Stimulated activated CD8-positive, alpha-beta memory T cell treated with anti-CD3 and anti-CD28 coated beads, Interleukin-15, amount 100 ng/mL, for 24 hours (primary cell): ENCODE measurements around the gene ELL.
"Not testable (repeated sequence)": the region's sequence is repeated elsewhere in the genome, so short reads cannot be mapped to it uniquely, and the experiment has no call there.

Experiments used
- DNase-seq: peaks from one replicate; pipeline ENCODE4 v3.0.0-alpha.2; 2020; ENCODE audit warnings: low read depth

The ELL gene

GRCh38 chr19:18521692-18522123 is at the start of gene ELL:
Gene ELL (minus strand): TSS chr19:18522070. CDS start chr19:18522055, 15 bp downstream.
- DNase-seq: no peak

GRCh38 chr19:18568367-18568766 is 46.5 kb upstream of the ELL start:
- DNase-seq: no peak

DNA sequence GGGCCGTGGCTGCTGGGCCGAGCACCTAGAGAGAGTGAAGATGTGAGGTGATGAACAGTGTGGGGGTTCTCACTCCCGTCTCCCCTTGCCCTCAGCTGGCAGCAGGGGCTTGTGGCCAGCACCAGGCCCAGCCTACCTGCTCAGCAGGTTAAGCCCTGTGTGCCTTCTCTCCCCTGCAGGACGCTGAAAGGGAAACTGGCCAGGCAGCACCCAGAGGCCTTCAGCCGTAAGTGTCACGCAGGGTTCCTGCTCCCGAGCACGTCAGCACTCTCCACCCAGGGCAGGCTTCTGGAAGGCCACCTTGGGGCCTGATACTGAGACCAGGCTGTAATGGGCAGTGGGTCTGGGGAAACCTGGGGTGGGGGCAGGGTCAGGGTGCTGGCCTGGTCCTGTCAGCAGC is 45.1 kb upstream of the ELL start:
- DNase-seq: no peak

DNA sequence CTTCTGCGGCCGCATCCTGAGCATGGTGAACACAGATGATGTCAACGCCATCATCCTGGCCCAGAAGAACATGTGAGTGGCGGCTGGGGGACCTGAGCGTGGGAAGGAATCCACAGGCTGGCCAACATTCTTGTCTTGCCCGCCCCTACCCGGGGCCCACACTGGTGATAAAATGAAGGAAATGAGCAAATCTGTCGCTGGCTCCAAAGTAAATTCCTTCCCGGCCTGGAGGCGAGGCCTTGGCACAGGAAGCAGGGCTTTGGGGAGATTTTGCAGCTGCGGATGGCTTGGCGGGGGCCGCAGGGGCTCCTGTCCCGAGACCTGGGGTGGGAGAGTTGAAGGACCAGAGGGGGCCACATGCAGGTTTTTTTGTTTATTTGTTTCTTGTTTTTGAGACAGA is 40.2 kb upstream of the ELL start:
- DNase-seq: no peak

- DNase-seq: no peak
Measured at GRCh38 chr19:18559685-18560084, 37.8 kb upstream of the ELL start.

GRCh38 chr19:18558604-18559003 is 36.7 kb upstream of the ELL start:
- DNase-seq: no peak

GRCh38 chr19:18558202-18558555 is 36.3 kb upstream of the ELL start:
- DNase-seq: no peak

- peak; percentile 85 for DNase-seq
Measured at GRCh38 chr19:18557411-18558201, 35.7 kb upstream of the ELL start, which contains the start of gene KXD1. Gene KXD1 (plus strand): TSS chr19:18557870. CDS start chr19:18562057, 4,187 bp downstream.

DNA sequence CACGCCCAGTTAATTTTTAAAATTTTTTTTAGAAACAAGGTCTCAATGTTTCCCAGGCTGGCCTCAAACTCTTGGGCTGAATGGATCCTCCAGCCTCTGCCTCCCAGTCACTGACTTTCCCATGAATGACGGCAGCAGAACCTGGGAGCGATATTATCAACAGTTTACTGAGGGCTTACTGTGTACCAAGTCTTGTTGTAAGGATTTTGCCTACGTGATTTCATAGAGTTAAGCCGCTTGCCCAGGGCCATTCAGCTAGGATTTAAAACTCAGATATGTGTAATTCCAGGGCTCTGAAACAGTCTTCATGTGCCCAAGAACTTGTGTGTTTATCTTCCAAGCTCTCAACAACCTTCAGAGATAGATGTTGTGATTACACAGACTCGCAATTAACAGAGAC is 29.8 kb upstream of the ELL start:
- DNase-seq: no peak

DNA sequence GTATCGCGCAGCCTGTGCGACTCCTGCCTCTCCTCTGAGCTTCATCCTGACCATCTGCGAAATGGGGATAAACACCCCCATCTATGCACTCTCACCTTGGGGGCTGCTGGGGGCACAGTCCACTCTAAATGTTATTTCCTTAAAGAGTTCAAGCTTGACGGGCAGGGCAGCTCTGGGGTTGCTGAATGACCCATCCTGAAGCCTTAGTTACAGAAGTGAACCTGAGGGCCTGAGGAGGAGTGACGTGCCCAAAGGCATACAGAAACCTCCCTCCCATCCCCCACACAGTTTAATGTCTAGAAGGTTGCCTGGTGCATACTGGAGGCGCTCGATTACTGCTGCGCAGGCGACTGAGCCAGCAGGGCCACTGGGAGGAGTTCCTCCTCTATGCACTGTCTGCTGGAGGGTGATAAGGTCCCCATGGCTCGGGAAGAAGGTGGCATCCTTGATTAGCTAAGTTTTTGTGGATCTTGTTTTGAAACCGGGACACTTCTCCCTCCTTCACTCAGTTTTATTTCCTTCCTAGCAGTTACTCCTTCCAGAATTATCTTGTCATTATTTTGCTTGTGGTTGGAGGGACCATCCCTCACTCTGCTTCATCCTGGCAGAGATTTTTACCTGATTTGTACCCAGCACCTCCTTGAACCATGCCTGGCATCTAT is 22.1 kb upstream of the ELL start:
- no peak for DNase-seq

DNA sequence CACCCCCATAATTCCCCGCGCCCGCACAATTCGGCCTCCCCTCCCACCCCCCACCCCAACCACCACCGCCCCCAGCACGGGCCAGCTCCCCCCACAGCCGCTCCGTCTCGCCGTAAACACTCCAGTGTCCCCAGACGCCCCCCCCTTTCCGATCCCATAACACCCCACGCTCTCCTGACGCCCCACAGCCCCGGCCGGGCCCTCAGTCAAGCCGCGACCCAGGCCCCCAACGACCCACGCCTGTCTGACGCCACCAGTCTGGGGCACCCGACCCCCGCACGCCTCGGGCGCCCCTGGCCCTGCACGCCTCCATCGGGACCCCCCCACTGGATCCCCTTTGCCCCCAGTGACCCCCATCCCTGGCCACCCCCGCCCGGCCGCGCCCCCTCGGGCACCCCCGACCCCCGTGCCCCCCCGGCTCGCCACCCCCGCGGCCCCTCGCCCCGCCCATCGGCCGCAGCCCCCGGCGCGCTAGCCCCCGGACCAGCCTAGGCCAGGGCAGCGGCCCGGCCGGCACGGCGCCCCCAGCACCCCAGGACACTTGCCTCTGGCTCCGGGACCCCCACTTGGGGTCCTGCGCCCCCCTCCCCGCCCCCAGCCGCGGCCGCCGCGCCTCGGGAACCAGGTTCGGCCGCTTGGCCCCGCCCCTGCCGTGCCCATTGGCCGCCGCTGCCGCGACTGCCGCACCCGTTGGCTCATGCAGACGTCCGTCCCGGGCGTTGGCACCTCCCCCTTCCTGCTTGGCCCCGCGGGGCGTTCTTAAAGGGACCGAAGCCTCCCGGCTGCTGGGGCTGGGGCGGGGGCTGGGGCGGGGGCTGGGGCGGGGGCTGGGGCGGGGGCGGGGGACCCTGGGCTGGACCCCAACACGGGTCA is 21.3 kb upstream of the ELL start, which contains the start of gene FKBP8:
Gene FKBP8 (minus strand): TSS at position 633 of the 873 bp plus-strand sequence. CDS start 1,603 bp downstream, outside the sequence.
- DNase-seq: peak; percentile 83

DNA sequence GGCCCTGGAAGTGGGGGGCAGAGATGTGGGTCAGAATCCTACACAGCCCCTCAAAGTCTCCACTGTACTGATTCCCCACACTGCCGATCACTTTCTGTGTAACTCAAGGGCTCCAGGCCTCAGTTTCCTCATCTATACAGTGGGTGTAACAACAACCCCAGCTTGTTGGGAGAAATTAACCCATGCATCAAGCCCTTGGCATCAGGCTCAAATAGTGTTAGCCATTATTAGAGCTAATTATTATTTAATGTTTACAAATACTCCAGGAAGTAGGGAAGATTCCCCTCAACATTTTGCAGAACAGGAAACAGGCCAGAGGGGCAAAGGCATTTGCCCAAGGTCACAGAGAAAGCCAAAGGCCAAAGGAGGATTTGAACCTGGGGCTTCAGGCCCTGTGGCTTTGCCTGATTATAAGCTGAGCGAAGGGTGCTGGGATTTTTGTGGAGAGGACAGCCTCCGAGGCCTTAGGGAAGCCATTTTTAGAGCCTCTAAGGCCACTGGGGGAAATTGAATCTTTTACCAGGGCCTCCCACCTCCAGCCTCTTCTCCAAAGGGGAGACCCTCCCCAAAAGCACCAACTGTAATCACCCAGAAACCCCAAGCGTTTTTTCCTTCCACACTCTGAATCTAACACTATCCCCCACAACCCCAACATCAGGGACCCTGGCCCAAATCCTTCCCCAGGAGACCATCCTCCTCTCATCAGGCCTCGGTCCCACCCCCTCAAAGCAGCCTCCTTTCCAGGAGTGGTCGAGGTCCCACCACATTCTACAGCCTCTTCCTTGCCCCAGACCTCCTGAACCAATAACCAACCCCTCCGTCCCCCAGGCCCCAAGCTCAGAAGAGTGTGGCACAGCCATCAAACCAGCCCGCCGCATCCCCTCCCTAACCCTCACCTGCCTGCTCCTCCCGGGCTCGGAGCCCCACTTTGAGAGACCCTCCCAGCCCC is 20.4 kb upstream of the ELL start:
- DNase-seq: no peak

DNA sequence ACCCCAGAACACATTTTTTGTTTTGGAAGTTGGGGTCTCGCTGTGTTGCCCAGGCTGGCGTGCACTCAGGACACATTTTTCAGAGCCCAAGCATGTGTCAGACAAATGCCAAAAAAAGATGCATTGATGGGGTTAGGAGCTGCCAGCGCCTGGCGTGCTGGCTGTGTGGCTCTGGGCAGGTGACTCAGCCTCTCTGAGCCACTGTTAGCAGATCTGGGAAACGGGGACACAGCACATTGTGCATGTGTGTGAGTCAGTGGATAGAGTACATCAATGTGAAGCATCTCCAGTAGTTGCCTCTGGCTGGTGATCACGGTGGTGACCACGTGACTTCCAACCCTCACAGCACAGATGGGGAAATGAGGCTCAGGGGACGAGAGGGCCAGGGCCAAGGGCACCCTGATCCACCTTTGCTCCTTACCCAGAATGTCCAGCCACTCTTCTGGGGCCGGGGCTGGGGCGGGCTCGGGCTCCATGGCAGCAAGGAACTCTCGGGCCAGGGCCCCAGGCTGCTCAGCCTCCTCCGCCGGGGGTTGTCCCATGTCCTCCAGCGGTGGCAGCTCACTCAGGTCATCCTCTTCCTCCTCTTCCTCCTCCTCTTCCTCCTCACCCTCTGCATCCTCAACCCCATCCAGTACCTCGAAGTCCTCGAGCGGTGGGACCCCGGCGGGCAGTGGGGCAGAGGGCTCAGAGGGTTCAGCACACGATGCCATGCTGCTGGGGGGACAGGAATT is 19.6 kb upstream of the ELL start:
- DNase-seq: no peak

- not testable (repeated sequence) for DNase-seq
Measured at GRCh38 chr19:18540200-18540599, 18.3 kb upstream of the ELL start.

- DNase-seq: no peak
Measured at GRCh38 chr19:18539372-18539771, 17.5 kb upstream of the ELL start.

DNA sequence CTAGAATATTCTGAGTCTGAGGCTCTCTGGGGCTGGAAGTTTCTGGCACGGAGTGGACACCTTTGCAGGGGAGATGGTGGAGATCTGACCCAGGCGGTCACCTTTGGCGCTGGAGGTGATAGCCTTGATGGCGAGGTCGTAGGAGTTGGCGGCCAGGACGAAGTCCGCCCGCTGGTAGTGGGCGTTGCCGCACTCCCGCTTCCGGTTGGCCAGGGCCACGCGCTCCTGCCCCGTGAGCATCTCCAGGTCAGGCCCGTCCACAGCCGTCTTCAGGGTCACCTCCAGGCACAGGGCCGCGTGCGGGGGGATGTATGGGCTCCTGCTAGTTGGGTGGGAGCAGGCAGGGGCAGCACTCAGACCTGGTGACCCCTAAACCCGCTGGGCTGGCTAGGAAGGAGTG is 16.2 kb upstream of the ELL start:
- DNase-seq: no peak

GRCh38 chr19:18537431-18537830 is 15.6 kb upstream of the ELL start:
- DNase-seq: no peak

GRCh38 chr19:18536475-18536874 is 14.6 kb upstream of the ELL start:
- DNase-seq: no peak

- no peak for DNase-seq
Measured at GRCh38 chr19:18533058-18533457, 11.2 kb upstream of the ELL start.

DNA sequence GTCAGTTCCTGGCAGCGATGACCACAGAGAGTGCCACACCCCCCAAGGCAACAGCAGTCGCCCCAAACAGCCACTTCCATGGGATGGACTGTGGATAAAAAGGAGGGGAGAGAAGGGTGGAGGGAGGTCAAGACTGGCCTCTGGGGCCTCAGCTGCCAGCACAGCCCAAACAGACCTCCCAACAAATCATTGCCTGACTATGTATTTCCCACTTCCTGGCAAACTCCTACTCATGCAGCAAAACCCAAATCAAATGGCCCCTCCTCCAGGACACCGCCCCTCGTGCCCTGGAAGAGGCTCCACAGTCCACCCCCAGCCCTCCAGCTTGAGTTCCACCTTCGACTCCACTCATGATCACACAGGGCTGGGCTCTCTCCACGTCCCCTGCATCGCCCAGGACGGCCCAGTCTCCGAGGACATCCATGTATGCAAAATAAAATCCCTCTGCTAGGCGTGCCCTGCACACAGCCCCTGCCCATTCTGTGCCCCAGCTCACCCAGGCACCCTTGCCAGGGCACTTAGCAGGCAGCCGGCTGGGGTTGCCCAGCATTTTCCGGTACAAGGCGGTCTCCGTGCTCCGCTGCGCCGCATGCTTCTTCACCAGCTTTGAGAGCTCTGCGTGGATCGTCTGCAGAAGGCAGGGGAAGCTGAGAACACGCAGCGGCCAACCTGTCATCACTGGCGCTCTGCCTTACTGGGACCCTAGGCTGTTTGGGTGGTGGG is 10.5 kb upstream of the ELL start:
- no peak for DNase-seq
